NT2/D1 (cell line): ENCODE results near the gene PCDHGB6.

Experiments
- YY1 ChIP-seq: IDR thresholded peaks from 2 replicates; pipeline ENCODE4 v1.6.1; 2011; ENCODE audit not compliant: insufficient read length, insufficient read depth
- ZNF274 ChIP-seq: IDR thresholded peaks from 2 replicates; pipeline ENCODE4 v1.6.1; 2011; ENCODE audit warnings: mild to moderate bottlenecking, low read depth, low read length

GRCh38 chr5:141369994-141370848 is 37.6 kb upstream of the PCDHGB6 start, which contains the start of gene PCDHGB3:
- no peak for TF ChIP-seq ZNF274
- TF ChIP-seq YY1 = no peak
